ENCODE results near the gene SLX9.
"Not testable (repeated sequence)": the region's sequence is repeated elsewhere in the genome, so short reads cannot be mapped to it uniquely, and the experiment has no call there.

SLX9 gene

DNA sequence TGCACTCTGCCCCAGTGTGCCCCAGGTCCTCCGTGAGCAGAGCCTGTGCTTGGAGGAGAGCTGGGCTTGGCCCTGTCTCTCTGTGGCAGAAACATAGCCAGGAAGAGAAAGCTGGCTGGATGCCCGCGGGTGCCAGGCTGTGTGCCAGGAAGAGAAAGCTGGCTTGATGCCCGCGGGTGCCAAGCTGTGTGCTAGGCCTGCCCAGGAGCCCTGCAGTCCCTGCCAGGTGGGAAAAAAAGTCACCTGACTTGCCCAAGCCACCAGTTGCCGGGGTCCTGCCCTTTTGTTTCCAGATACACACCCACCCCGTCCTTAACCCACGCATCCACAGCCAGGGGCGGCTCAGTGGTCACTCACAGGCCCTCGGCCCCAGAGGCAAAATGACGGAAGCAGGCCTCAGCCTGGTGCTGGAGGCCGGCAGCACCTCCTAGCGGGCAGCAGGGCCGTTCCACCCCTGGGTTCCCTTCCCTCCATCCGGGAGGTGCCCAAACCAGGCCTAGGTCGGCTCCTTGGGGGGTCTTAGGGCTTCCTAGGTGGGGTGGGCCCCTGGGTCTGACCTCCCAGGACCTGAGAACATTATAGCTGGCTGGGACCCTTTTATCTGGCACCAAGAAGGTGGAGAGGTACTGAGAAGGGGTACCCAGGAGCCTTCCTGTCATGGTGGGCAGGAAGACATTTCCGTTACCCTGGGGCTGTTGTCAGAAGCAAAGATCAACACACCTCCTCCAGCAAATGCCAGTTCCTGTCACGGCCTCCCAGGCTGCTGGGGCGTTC lies 28.3 kb upstream of the SLX9 start:
- Histone ChIP-seq H3K4me2 (ENCODE audit: low read length) (no peak overlapping the region), H3K4me1 (ENCODE audit: control insufficient read depth, insufficient read depth, low read length) (peaks cover 9% of the 10 kb centered on the region), H3K36me3 (ENCODE audit: insufficient read depth, low read length) (no peaks in the 10 kb centered on the region), H3K4me3 (ENCODE audit: low read length) (no peak overlapping the region), H3K9ac (ENCODE audit: low read depth, low read length) (peak overlapping the region; percentile 0), H3K27me3 (ENCODE audit: control insufficient read depth, insufficient read depth, low read length) (peaks cover 19% of the 10 kb centered on the region), H3K9me3 (replicated peaks; ENCODE audit: low read length) (no peaks in the 10 kb centered on the region)

DNA sequence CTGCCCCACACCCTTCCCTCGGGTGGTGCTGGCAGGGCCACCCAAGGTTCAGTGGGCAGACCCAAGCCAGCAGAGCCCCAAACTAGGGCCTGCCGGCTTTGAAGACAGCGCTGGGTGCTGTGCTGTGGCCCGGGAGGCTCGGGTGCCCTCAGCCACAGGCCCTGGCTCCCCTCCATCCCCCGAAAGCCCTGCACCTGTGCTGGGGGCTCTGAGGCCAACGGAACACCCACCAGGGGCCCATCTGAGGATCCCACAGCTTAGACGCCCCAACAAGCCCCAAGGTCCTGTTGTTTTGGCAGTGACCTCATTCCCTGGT lies 27.7 kb upstream of the SLX9 start:
- H3K9ac ChIP-seq (ENCODE audit: low read depth, low read length) = no peak overlapping the region
- H3K9me3 ChIP-seq (replicated peaks; ENCODE audit: low read length) = no peaks in the 10 kb centered on the region
- peaks cover 14% of the 10 kb centered on the region for H3K4me1 ChIP-seq (ENCODE audit: control insufficient read depth, insufficient read depth, low read length)
- peaks cover 16% of the 10 kb centered on the region for H3K27me3 ChIP-seq (ENCODE audit: control insufficient read depth, insufficient read depth, low read length)
- H3K4me2 ChIP-seq (ENCODE audit: low read length) = no peak overlapping the region
- H3K4me3 ChIP-seq (ENCODE audit: low read length) = no peak overlapping the region
- H3K36me3 ChIP-seq (ENCODE audit: insufficient read depth, low read length) = no peaks in the 10 kb centered on the region

DNA sequence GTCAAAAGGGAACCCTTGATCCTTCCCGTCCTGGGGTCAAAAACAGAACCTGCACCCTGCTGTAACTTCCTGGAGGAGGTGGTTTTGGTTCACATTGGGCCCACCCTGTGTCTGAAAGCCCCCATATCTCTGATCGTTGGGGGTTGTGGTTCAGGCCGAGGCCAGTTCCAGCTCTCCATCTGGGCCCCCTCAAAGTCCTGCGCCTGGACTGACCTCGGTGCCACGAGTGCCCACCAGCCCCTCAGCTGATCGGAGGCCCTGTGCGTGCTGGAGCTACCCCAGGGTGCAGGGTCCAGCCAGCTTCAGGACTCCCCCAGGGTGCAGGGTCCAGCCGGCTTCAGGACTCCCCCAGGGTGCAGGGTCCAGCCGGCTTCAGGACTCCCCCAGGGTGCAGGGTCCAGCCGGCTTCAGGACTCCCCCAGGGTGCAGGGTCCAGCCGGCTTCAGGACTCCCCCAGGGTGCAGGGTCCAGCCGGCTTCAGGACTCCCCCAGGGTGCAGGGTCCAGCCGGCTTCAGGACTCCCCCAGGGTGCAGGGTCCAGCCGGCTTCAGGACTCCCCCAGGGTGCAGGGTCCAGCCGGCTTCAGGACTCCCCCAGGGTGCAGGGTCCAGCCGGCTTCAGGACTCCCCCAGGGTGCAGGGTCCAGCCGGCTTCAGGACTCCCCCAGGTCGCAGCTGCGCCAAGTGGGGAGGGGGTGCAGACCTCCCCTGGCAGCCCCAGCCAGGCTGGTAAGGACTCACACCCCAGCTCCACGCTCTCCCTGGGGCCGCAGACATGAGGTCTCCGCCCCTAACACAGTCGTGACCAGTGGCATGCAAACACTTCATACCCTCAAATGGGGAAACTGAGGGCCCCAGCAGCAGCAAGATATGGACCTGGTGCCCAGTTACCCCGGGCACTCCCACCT lies 27.1 kb upstream of the SLX9 start:
- Histone ChIP-seq H3K4me1 (ENCODE audit: control insufficient read depth, insufficient read depth, low read length) (peaks cover 20% of the 10 kb centered on the region), H3K27me3 (ENCODE audit: control insufficient read depth, insufficient read depth, low read length) (peaks cover 19% of the 10 kb centered on the region)
- H3K4me2 ChIP-seq (ENCODE audit: low read length); H3K4me3 ChIP-seq (ENCODE audit: low read length); H3K36me3 ChIP-seq (ENCODE audit: insufficient read depth, low read length); H3K9me3 ChIP-seq (replicated peaks; ENCODE audit: low read length); H3K9ac ChIP-seq (ENCODE audit: low read depth, low read length): not testable (repeated sequence)

DNA sequence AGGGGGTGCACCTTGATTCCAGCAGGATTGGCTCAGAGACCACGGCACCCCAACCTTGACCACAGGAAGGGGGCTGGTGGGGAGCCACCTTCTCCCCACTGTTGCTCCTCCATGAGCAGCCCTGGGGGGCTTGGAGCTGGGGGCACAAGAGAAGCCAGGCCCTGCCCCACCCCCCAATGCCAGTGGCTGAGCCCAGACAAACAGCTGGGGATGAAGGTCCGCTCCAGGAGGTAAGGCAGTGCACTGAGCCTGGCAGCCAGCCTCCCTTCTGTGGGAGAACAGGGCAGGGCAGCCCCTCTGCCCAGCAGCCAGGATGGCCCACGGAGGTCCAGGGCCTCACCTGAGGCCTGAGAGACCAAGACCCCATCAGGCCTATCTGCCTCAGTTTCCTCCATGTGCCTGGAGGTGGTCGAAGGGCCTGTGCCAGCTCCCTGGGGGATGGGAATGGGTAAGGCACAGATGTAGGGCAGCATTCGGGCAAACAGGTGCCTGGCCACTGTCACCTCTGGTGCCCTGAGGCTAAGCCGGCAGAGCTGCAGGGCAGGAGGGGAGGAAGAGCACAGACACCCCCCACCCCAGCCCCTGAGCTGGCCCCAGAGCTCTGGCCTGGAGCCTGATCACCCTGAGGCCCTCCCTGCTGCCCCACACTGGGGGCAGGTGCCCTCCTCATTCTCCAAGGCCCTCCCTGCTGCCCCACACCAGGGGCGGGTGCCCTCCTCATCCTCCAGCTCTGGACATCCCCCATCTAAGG lies 26.2 kb upstream of the SLX9 start:
- H3K4me1 ChIP-seq (ENCODE audit: control insufficient read depth, insufficient read depth, low read length) = peaks cover 21% of the 10 kb centered on the region
- peaks cover 26% of the 10 kb centered on the region for H3K27me3 ChIP-seq (ENCODE audit: control insufficient read depth, insufficient read depth, low read length)
- H3K36me3 ChIP-seq (ENCODE audit: insufficient read depth, low read length) = no peaks in the 10 kb centered on the region
- H3K9ac ChIP-seq (ENCODE audit: low read depth, low read length) = no peak overlapping the region
- H3K4me3 ChIP-seq (ENCODE audit: low read length) = no peak overlapping the region
- no peak overlapping the region for H3K4me2 ChIP-seq (ENCODE audit: low read length)
- H3K9me3 ChIP-seq (replicated peaks; ENCODE audit: low read length) = no peaks in the 10 kb centered on the region

DNA sequence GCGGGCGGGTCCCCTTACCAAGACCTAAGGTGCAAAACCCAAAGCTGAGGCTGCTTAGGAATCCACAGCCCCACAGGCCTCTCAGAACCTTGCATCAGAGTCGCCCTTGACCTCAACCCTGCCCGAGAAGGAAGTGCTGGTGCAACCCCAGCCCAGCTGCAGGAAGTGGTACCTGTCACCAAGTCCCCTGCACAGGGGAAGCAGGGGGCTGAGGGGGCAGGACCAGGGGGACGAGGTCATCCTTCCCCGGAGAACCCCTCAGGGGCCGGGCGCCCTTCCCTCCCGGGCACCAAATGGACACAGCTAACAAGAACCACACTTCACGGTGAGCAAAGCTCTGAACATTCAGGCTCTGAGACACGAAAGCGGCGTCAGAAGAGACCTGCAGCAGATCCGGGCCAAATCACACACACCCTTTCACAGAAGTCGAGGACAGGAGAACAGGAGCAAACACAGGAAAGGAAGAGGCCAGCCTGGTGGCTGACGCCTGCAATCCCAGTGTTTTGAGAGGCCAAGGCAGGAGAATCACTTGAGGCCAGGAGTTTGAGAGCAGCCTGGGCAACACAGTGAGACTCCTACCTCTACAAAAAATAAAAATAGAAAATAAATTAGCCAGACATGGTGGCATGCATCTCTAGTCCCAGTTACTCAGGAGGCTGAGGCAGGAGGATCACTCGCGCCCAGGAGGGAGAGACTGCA lies 25.5 kb upstream of the SLX9 start:
- no peaks in the 10 kb centered on the region for H3K9me3 ChIP-seq (replicated peaks; ENCODE audit: low read length)
- no peak overlapping the region for H3K4me2 ChIP-seq (ENCODE audit: low read length)
- H3K4me3 ChIP-seq (ENCODE audit: low read length) = no peak overlapping the region
- peaks cover 21% of the 10 kb centered on the region for H3K27me3 ChIP-seq (ENCODE audit: control insufficient read depth, insufficient read depth, low read length)
- no peaks in the 10 kb centered on the region for H3K36me3 ChIP-seq (ENCODE audit: insufficient read depth, low read length)
- H3K4me1 ChIP-seq (ENCODE audit: control insufficient read depth, insufficient read depth, low read length) = peaks cover 21% of the 10 kb centered on the region
- H3K9ac ChIP-seq (ENCODE audit: low read depth, low read length) = no peak overlapping the region

DNA sequence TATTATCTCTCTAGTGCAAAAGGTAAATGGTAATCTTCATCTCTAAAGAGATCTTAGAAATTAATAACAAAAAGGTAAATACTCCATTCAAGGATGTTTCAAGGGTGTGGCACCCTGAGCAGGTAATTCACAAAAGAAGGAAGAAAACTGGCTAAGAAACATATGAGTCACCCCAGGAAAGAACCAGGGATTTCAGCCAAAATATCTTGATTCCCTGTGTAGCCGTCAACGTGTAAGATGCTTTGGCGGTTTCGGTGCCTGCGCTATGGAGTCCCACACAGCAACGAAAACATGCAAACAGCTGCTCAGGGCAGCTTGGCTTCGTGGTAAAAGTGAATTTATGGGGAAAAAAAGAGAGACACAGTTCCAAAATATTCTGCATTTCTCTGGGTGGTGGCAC lies 22.9 kb upstream of the SLX9 start:
- no peaks in the 10 kb centered on the region for H3K36me3 ChIP-seq (ENCODE audit: insufficient read depth, low read length)
- no peak overlapping the region for H3K9ac ChIP-seq (ENCODE audit: low read depth, low read length)
- H3K4me2 ChIP-seq (ENCODE audit: low read length) = peak overlapping the region; percentile 22
- no peaks in the 10 kb centered on the region for H3K9me3 ChIP-seq (replicated peaks; ENCODE audit: low read length)
- peaks cover 23% of the 10 kb centered on the region for H3K27me3 ChIP-seq (ENCODE audit: control insufficient read depth, insufficient read depth, low read length)
- peaks cover 12% of the 10 kb centered on the region for H3K4me1 ChIP-seq (ENCODE audit: control insufficient read depth, insufficient read depth, low read length)
- no peak overlapping the region for H3K4me3 ChIP-seq (ENCODE audit: low read length)

DNA sequence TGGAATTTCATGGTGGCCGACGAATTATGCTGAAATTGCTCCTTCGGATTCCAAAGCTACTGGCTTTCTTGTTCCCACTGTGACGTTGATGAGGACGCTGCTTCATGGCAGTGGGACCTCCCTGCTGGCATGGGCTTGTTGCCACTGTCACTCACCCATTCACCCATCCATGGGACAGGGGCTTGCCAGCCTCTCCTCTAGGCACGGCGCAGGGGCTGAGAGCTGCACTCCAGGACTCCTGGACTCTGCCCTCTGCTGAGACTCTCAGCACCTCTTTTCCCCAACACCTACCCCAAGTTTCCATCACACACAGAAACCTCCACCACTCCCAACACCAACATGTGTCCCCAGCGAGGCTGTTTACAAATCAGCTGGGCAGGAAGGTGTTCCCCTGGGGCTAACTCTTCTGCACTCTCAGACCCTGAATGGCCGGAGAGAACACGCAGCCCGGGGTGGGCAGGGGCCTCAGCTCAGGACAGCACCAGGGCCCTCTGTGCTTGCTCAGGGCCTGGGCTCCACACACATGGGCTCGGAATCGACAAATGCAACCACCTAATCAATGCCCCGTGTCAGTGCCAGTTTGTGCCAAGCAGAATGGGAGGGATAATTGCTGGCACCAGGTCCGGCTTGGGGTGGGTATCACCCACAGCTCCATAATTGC lies 22.3 kb upstream of the SLX9 start:
- no peak overlapping the region for H3K4me3 ChIP-seq (ENCODE audit: low read length)
- H3K27me3 ChIP-seq (ENCODE audit: control insufficient read depth, insufficient read depth, low read length) = peaks cover 23% of the 10 kb centered on the region
- H3K36me3 ChIP-seq (ENCODE audit: insufficient read depth, low read length) = no peaks in the 10 kb centered on the region
- H3K4me1 ChIP-seq (ENCODE audit: control insufficient read depth, insufficient read depth, low read length) = peaks cover 12% of the 10 kb centered on the region
- no peak overlapping the region for H3K9ac ChIP-seq (ENCODE audit: low read depth, low read length)
- peak overlapping the region; percentile 22 for H3K4me2 ChIP-seq (ENCODE audit: low read length)
- H3K9me3 ChIP-seq (replicated peaks; ENCODE audit: low read length) = no peaks in the 10 kb centered on the region

DNA sequence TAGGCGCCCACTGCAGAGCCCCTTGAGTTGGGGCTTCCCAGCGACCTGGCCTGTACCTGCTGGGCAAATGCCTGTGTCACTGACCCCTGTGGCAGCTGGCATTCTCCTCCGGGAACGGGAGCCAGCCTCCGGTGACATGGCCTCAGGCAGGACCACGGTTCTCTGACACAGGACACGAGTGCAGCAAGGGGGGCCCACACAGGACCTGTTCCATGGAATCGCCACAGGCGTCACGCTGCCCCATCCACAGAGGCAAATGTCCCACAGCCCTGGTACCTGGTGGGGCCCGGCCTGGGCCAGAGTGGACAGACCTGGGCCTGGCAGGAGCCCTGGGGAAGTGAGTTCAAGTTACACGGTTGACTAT lies 21.7 kb upstream of the SLX9 start:
- Histone ChIP-seq H3K4me1 (ENCODE audit: control insufficient read depth, insufficient read depth, low read length) (peaks cover 12% of the 10 kb centered on the region), H3K4me3 (ENCODE audit: low read length) (no peak overlapping the region), H3K36me3 (ENCODE audit: insufficient read depth, low read length) (no peaks in the 10 kb centered on the region)

DNA sequence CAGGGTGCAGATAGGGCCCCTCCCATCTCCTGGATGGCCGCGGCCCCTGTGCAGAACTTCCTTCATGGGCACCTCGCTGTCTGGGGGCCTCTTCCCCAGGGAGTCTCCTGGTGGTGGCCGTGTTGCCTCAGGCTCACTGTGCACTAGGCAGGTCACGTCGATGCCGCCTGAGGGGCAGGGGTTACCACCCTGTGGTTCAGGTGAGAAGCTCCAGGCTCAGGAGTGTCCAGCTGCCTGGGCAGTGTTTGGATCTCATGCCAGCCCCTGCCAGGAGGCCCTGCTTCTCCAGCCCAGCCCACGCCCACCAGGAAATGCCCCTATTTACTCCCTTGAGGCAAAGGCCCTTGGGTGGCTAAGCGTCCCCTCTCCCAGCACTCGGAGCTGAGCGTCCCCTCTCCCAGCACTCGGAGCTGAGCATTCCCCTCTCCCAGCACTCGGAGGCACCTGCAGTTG lies 21.2 kb upstream of the SLX9 start:
- no peaks in the 10 kb centered on the region for H3K9me3 ChIP-seq (replicated peaks; ENCODE audit: low read length)
- peaks cover 12% of the 10 kb centered on the region for H3K4me1 ChIP-seq (ENCODE audit: control insufficient read depth, insufficient read depth, low read length)
- no peak overlapping the region for H3K4me3 ChIP-seq (ENCODE audit: low read length)
- no peaks in the 10 kb centered on the region for H3K36me3 ChIP-seq (ENCODE audit: insufficient read depth, low read length)
- no peak overlapping the region for H3K9ac ChIP-seq (ENCODE audit: low read depth, low read length)
- H3K4me2 ChIP-seq (ENCODE audit: low read length) = no peak overlapping the region
- peaks cover 23% of the 10 kb centered on the region for H3K27me3 ChIP-seq (ENCODE audit: control insufficient read depth, insufficient read depth, low read length)

More for the DNA sequence above, 21.7 kb upstream of the SLX9 start:
- Histone ChIP-seq H3K4me2 (ENCODE audit: low read length) (no peak overlapping the region), H3K9me3 (replicated peaks; ENCODE audit: low read length) (no peaks in the 10 kb centered on the region), H3K27me3 (ENCODE audit: control insufficient read depth, insufficient read depth, low read length) (peaks cover 23% of the 10 kb centered on the region), H3K9ac (ENCODE audit: low read depth, low read length) (no peak overlapping the region)

DNA sequence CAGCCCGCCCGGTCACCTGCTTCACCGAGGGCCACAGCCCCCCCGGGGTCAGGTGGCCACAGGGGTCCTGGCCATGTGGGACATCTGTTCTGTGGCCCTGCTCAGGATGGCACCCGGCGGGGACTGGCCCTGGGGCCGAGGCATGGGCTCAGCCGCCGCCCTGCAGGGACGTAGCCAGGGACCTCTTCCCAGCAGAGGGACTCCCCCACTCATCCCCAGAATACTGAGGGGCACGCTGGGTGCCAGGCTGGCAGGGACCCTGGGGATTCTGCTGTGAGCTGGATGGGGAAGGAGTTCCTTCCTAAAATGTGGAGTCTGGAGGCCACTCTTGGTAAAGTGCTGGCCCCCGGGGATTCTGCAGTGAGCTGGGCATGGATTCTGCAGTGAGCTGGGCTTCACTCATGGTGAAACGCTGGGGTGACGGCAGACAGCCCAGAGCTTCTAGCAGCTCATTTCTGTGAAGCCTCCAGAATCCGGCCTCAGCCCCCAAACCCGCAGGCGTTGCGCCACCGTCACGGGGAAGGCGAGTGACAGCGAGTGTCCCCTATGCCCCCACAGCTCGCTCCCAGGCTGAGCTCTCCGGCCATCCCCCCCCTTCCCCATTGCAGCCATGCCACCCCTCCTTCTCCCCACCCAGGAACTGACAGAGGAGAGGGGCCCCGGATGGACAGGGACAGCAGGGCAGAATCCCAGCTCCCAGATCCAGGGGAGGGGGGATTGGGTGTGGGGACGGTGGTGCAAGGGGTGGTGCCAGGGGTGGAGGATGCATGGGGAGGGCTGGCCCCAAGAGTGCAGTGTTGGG lies 20.5 kb upstream of the SLX9 start:
- Histone ChIP-seq H3K4me3 (ENCODE audit: low read length) (no peak overlapping the region), H3K36me3 (ENCODE audit: insufficient read depth, low read length) (no peaks in the 10 kb centered on the region), H3K9me3 (replicated peaks; ENCODE audit: low read length) (no peaks in the 10 kb centered on the region), H3K27me3 (ENCODE audit: control insufficient read depth, insufficient read depth, low read length) (peaks cover 23% of the 10 kb centered on the region), H3K4me2 (ENCODE audit: low read length) (no peak overlapping the region), H3K9ac (ENCODE audit: low read depth, low read length) (no peak overlapping the region), H3K4me1 (ENCODE audit: control insufficient read depth, insufficient read depth, low read length) (peaks cover 12% of the 10 kb centered on the region)
